Neuronal stem cell (in vitro differentiated cells): Measurements from ENCODE around the gene PTGER3.
"Not testable (repeated sequence)": the region's sequence is repeated elsewhere in the genome, so short reads cannot be mapped to it uniquely, and the experiment has no call there.

Experiments used
- DNase-seq: peaks from one replicate; pipeline ENCODE4 v3.0.0-alpha.2; 2013; ENCODE audit warnings: low spot score
- H2AFZ ChIP-seq: one replicate; pipeline ENCODE4 v1.6.1; 2013; ENCODE audit warnings: mild to moderate bottlenecking, low read length, inconsistent platforms
- H2AK5ac ChIP-seq: 2 replicates; pipeline ENCODE4 v1.6.1; 2013; ENCODE audit warnings: low read depth, mild to moderate bottlenecking, inconsistent platforms, low read length, moderate library complexity, mixed read lengths
- H2BK120ac ChIP-seq: 2 replicates; pipeline ENCODE4 v1.6.1; 2013; ENCODE audit warnings: low read depth, mild to moderate bottlenecking, inconsistent platforms, low read length, moderate library complexity, mixed read lengths
- H2BK12ac ChIP-seq: one replicate; pipeline ENCODE4 v1.6.1; 2013; ENCODE audit warnings: low read length, inconsistent platforms
- H2BK15ac ChIP-seq: 2 replicates; pipeline ENCODE4 v1.6.1; 2013; ENCODE audit warnings: mild to moderate bottlenecking, low read length, inconsistent platforms, mixed read lengths
- H2BK5ac ChIP-seq: one replicate; pipeline ENCODE4 v1.6.1; 2013; ENCODE audit warnings: inconsistent platforms, mild to moderate bottlenecking, low read length, moderate library complexity
- H3K14ac ChIP-seq: one replicate; pipeline ENCODE4 v1.6.1; 2013; ENCODE audit warnings: low read length, inconsistent platforms
- H3K18ac ChIP-seq: 2 replicates; pipeline ENCODE4 v1.6.1; 2013; ENCODE audit warnings: low read length, inconsistent platforms
- H3K23ac ChIP-seq: 2 replicates; pipeline ENCODE4 v1.6.1; 2013; ENCODE audit warnings: low read depth, mild to moderate bottlenecking, mixed read lengths, low read length, inconsistent platforms; ENCODE audit not compliant: poor library complexity
- H3K27ac ChIP-seq: replicated peaks from 3 replicates; pipeline ENCODE4 v1.5.1; 2013; ENCODE audit warnings: low read length, inconsistent platforms
- H3K27me3 ChIP-seq, 3 experiments: 2 replicates each; pipeline ENCODE4 v1.6.1; 2013; ENCODE audit warnings: low read length in 3 of 3, mild to moderate bottlenecking in 2 of 3, inconsistent platforms in 1 of 3, low read depth in 1 of 3, mixed read lengths in 1 of 3, moderate library complexity in 1 of 3; ENCODE audit not compliant: control insufficient read depth in 3 of 3, insufficient read depth in 3 of 3
- H3K36me3 ChIP-seq, 2 donors: replicated peaks in 1 of 2; 2 replicates each; pipeline ENCODE4 v1.6.1; 2013; ENCODE audit warnings: low read length in 2 of 2; ENCODE audit not compliant: control insufficient read depth in 2 of 2, insufficient read depth in 2 of 2
- H3K4ac ChIP-seq: 2 replicates; pipeline ENCODE4 v1.6.1; 2013; ENCODE audit warnings: inconsistent platforms, mild to moderate bottlenecking, low read length, moderate library complexity
- H3K4me1 ChIP-seq, 2 donors: 1 replicate in 1 of 2; 2 replicates in 1 of 2; pipeline ENCODE4 v1.6.1; 2013; ENCODE audit warnings: low read length in 2 of 2, low read depth in 1 of 2; ENCODE audit not compliant: control insufficient read depth in 2 of 2, insufficient read depth in 1 of 2
- H3K4me2 ChIP-seq: one replicate; pipeline ENCODE4 v1.6.1; 2013; ENCODE audit warnings: mild to moderate bottlenecking, low read length, inconsistent platforms; ENCODE audit not compliant: insufficient read depth, poor library complexity, severe bottlenecking
- H3K4me3 ChIP-seq, 2 donors: 2 replicates each; pipeline ENCODE4 v1.5.1; 2013; ENCODE audit warnings: low read length in 2 of 2, mild to moderate bottlenecking in 2 of 2, inconsistent platforms in 1 of 2, moderate library complexity in 1 of 2
- H3K79me1 ChIP-seq: one replicate; pipeline ENCODE4 v1.6.1; 2013; ENCODE audit warnings: low read depth, mild to moderate bottlenecking, inconsistent platforms, low read length, moderate library complexity
- H3K9ac ChIP-seq: one replicate; pipeline ENCODE4 v1.6.1; 2013; ENCODE audit warnings: mild to moderate bottlenecking, low read depth, low read length, inconsistent platforms; ENCODE audit not compliant: poor library complexity
- H3K9me3 ChIP-seq, 2 donors: replicated peaks in 1 of 2; 2 replicates each; pipeline versions ENCODE3 to v1.6.1; 2013; ENCODE audit warnings: low read length in 2 of 2, mild to moderate bottlenecking in 2 of 2, inconsistent platforms in 1 of 2, low read depth in 1 of 2, mixed read lengths in 1 of 2, moderate library complexity in 1 of 2; ENCODE audit not compliant: control insufficient read depth in 2 of 2, insufficient read depth in 1 of 2
- H4K8ac ChIP-seq: one replicate; pipeline ENCODE4 v1.6.1; 2013; ENCODE audit warnings: low read depth, mild to moderate bottlenecking, inconsistent platforms, low read length, moderate library complexity
- H4K91ac ChIP-seq: one replicate; pipeline ENCODE4 v1.6.1; 2013; ENCODE audit warnings: low read length, low read depth, mild to moderate bottlenecking, inconsistent platforms; ENCODE audit not compliant: poor library complexity
- WGBS, 2 donors: extraction: QIAGEN DNeasy Blood & Tissue Kit; methylation state at CpG; one replicate each; pipeline ENCODE4 v1.1.7; 2013; ENCODE audit warnings: missing lambda C conversion rate in 2 of 2, mixed read lengths in 1 of 2; ENCODE audit not compliant: insufficient read length in 2 of 2, insufficient replicate concordance in 1 of 2; ENCODE audit errors: extremely low coverage in 2 of 2; 5-methylcytosine and 5-hydroxymethylcytosine counted together

PTGER3 gene

GRCh38 chr1:70987497-70987896 lies 60.1 kb downstream of the PTGER3 start:
- Histone ChIP-seq H3K36me3 (no peaks in the 10 kb centered on the region), H2AK5ac (no peak overlapping the region), H3K79me1 (no peaks in the 10 kb centered on the region), H3K27me3 (no peaks in the 10 kb centered on the region), H2BK15ac (no peak overlapping the region), H2BK120ac (no peak overlapping the region), H3K9ac (no peak overlapping the region), H2AFZ (no peak overlapping the region), H3K4me3 (no peak overlapping the region), H3K4ac (no peak overlapping the region), H3K18ac (no peak overlapping the region), H3K23ac (no peak overlapping the region), H3K9me3 (peaks cover 0 to 1% of the 10 kb centered on the region in 2 donors), H3K4me1 (no peaks in the 10 kb centered on the region), H3K27ac (no peak overlapping the region), H2BK12ac (no peak overlapping the region), H4K8ac (no peak overlapping the region), H2BK5ac (no peak overlapping the region), H3K14ac (no peak overlapping the region), H4K91ac (no peak overlapping the region), H3K4me2 (no peak overlapping the region)
- no CpG with 5 or more reads among the region's 2 CpGs for WGBS, 2 donors
- no peak for DNase-seq

GRCh38 chr1:70985776-70986225 lies 61.8 kb downstream of the PTGER3 start:
- WGBS, 2 donors: no CpG with 5 or more reads among the region's 5 CpGs
- not testable (repeated sequence) for DNase-seq

GRCh38 chr1:70985278-70985677 lies 62.3 kb downstream of the PTGER3 start:
- not testable (repeated sequence) for H2BK5ac ChIP-seq, H3K4me2 ChIP-seq, DNase-seq, H3K4me1 ChIP-seq, H2BK120ac ChIP-seq, H3K14ac ChIP-seq, H3K4me3 ChIP-seq, H3K9ac ChIP-seq, H3K79me1 ChIP-seq, H3K4ac ChIP-seq, H2AFZ ChIP-seq, H2BK15ac ChIP-seq, H2AK5ac ChIP-seq, H3K36me3 ChIP-seq, H3K27ac ChIP-seq, H3K27me3 ChIP-seq, H3K9me3 ChIP-seq, H3K23ac ChIP-seq, H3K18ac ChIP-seq, H2BK12ac ChIP-seq, H4K91ac ChIP-seq, H4K8ac ChIP-seq
- no CpG with 5 or more reads among the region's 2 CpGs for WGBS, 2 donors

More at GRCh38 chr1:70985776-70986225, 61.8 kb downstream of the PTGER3 start:
- H3K79me1 ChIP-seq, H3K23ac ChIP-seq, H2BK5ac ChIP-seq, H3K4me1 ChIP-seq, H3K36me3 ChIP-seq, H4K91ac ChIP-seq, H2AFZ ChIP-seq, H3K4me2 ChIP-seq, H2BK15ac ChIP-seq, H3K18ac ChIP-seq, H3K27ac ChIP-seq, H3K4me3 ChIP-seq, H3K4ac ChIP-seq, H3K14ac ChIP-seq, H2BK120ac ChIP-seq, H2BK12ac ChIP-seq, H3K27me3 ChIP-seq, H2AK5ac ChIP-seq, H4K8ac ChIP-seq, H3K9me3 ChIP-seq, H3K9ac ChIP-seq: not testable (repeated sequence)

- no CpG with 5 or more reads among the region's 1 CpG for WGBS, 2 donors
- no peak for DNase-seq
- H2BK15ac ChIP-seq: no peak overlapping the region
- no peak overlapping the region for H2BK5ac ChIP-seq
- peaks cover 0 to 1% of the 10 kb centered on the region in 2 donors for H3K9me3 ChIP-seq
- no peaks in the 10 kb centered on the region for H3K4me1 ChIP-seq
- H3K79me1 ChIP-seq: no peaks in the 10 kb centered on the region
- H3K9ac ChIP-seq: no peak overlapping the region
- no peak overlapping the region for H3K4me3 ChIP-seq
- H3K27ac ChIP-seq: no peak overlapping the region
- H3K14ac ChIP-seq: no peak overlapping the region
- H3K23ac ChIP-seq: no peak overlapping the region
- H3K36me3 ChIP-seq: no peaks in the 10 kb centered on the region
- H2BK120ac ChIP-seq: no peak overlapping the region
- H2AFZ ChIP-seq: no peak overlapping the region
- H2BK12ac ChIP-seq: no peak overlapping the region
- H4K91ac ChIP-seq: no peak overlapping the region
- no peak overlapping the region for H4K8ac ChIP-seq
- no peaks in the 10 kb centered on the region for H3K27me3 ChIP-seq
- H3K4me2 ChIP-seq: no peak overlapping the region
- H2AK5ac ChIP-seq: no peak overlapping the region
- no peak overlapping the region for H3K4ac ChIP-seq
- H3K18ac ChIP-seq: no peak overlapping the region
Measured at GRCh38 chr1:70980361-70980760, 67.3 kb downstream of the PTGER3 start.
